Measurements from ENCODE around the gene NEURL1.

NEURL1 gene

GRCh38 chr10:103455235-103455634 lies 38.3 kb upstream of the NEURL1 start:
- no peak overlapping the region for H3K27ac ChIP-seq
- TF ChIP-seq CTCF (conservative IDR thresholded peaks at IDR 0.05) = no peak

GRCh38 chr10:103456074-103456660 lies 37.3 kb upstream of the NEURL1 start:
- no peak for TF ChIP-seq CTCF (conservative IDR thresholded peaks at IDR 0.05)
- H3K27ac ChIP-seq = no peak overlapping the region

GRCh38 chr10:103457176-103457712 lies 36.3 kb upstream of the NEURL1 start:
- no peak overlapping the region for H3K27ac ChIP-seq

GRCh38 chr10:103457896-103458583 lies 35.5 kb upstream of the NEURL1 start:
- no peak overlapping the region for H3K27ac ChIP-seq
- TF ChIP-seq CTCF (conservative IDR thresholded peaks at IDR 0.05) = no peak

More at GRCh38 chr10:103457176-103457712, 36.3 kb upstream of the NEURL1 start:
- TF ChIP-seq CTCF (conservative IDR thresholded peaks at IDR 0.05) = no peak

GRCh38 chr10:103458720-103459119 lies 34.8 kb upstream of the NEURL1 start, which contains the start of gene CALHM1:
TSS of gene CALHM1 (minus strand) at chr10:103458900. CDS start at chr10:103458751, 149 bp downstream.
- no peak for TF ChIP-seq CTCF (conservative IDR thresholded peaks at IDR 0.05)

GRCh38 chr10:103459615-103460014 lies 33.9 kb upstream of the NEURL1 start:
- TF ChIP-seq CTCF (conservative IDR thresholded peaks at IDR 0.05) = no peak

More at GRCh38 chr10:103458720-103459119, 34.8 kb upstream of the NEURL1 start, which contains the start of gene CALHM1:
- H3K27ac ChIP-seq = no peak within 1 kb of the TSS

GRCh38 chr10:103463499-103463898 lies 30.0 kb upstream of the NEURL1 start:
- no peak overlapping the region for H3K27ac ChIP-seq
- TF ChIP-seq CTCF (conservative IDR thresholded peaks at IDR 0.05) = no peak

More at GRCh38 chr10:103459615-103460014, 33.9 kb upstream of the NEURL1 start:
- no peak overlapping the region for H3K27ac ChIP-seq

All from VCaP (cell line).